SK-N-MC (cell line): Measurements from ENCODE around the gene ZNF385B.

Experiments used
- DNase-seq: peaks from one replicate; pipeline ENCODE4 v3.0.0-alpha.2; 2011; ENCODE audit warnings: low read depth, low spot score
- H3K27ac ChIP-seq: fragments of 200-600 bp; sonication (generic); 2 replicates; pipeline ENCODE4 v1.5.1; 2016; ENCODE audit warnings: mixed run types
- H3K36me3 ChIP-seq: fragments of 200-600 bp; sonication (generic); 2 replicates; pipeline ENCODE4 v1.6.1; 2017; ENCODE audit warnings: antibody characterized with exemption, low read length, mixed read lengths; ENCODE audit not compliant: insufficient read depth
- H3K4me3 ChIP-seq: fragments of 200-600 bp; sonication (generic); 2 replicates; pipeline ENCODE4 v1.5.1; 2016
- H3K9ac ChIP-seq: fragments of 200-600 bp; sonication (generic); 2 replicates; pipeline ENCODE4 v1.8.0; 2017; ENCODE audit warnings: mixed run types, mixed read lengths; ENCODE audit not compliant: insufficient read length
- H3K9me3 ChIP-seq: fragments of 200-600 bp; sonication (generic); 2 replicates; pipeline ENCODE4 v1.6.1; 2017; ENCODE audit warnings: low read depth, mild to moderate bottlenecking, antibody characterized with exemption, low read length, moderate library complexity, mixed read lengths
- EZH2 ChIP-seq: fragments of 200-600 bp; sonication (generic); IDR thresholded peaks from one replicate; pipeline ENCODE4 v1.6.1; 2017; ENCODE audit warnings: antibody characterized with exemption
- FOXP2 ChIP-seq: optimal IDR thresholded peaks from 2 replicates; pipeline ENCODE3; 2011; ENCODE audit warnings: mild to moderate bottlenecking, moderate library complexity; ENCODE audit not compliant: insufficient read depth; ENCODE audit errors: extremely low read length, control extremely low read depth
- POLR2AphosphoS5 ChIP-seq: IDR thresholded peaks from 2 replicates; pipeline ENCODE4 v1.6.1; 2012; ENCODE audit warnings: mild to moderate bottlenecking, low read depth, low read length, borderline replicate concordance

ZNF385B gene

DNA sequence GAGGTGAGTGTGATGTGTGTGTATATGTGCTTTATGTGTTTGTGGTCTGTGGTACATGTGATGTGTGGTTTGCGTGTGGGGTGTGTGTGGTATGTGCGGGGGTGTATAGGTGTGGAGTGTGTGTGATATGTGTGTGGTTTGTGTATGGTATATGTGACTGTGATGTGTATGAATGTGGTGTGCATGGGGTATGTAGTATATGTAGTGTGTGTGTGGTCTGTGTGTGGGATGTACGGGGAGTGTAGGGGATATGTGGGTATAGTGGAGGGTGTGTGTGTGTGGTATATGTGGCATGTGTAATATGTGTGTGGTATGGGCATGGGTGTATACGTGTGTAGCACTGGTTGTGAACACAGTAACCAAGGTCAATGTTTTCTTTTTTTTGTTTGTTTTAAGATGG lies 87.4 kb downstream of the ZNF385B start:
- Histone ChIP-seq H3K9ac (no peak overlapping the region), H3K9me3 (no peaks in the 10 kb centered on the region), H3K4me3 (no peak overlapping the region), H3K36me3 (no peaks in the 10 kb centered on the region), H3K27ac (no peak overlapping the region)
- TF ChIP-seq POLR2AphosphoS5: no peak
- TF ChIP-seq EZH2: no peak
- TF ChIP-seq FOXP2: no peak
- DNase-seq: no peak

DNA sequence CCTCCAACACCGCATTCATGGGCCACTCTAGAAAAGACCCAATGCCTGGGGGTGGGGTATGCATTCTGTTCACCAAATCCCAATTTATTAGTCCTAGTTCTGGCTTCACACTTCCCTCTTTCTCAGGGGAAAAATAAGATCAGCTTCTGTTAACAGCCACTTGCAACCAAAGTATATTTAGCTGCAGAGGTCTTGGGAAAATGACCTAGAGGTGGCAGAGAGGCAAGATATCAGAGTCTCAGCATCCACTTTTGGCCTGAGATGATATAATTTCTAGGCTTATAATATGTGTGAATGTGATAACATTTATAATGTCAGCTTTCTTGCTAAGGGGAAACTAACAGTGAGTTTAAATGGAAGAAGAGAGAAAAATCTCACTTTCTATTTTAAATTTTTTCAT lies 89.1 kb downstream of the ZNF385B start:
- no peak overlapping the region for H3K9ac ChIP-seq
- H3K9me3 ChIP-seq: no peaks in the 10 kb centered on the region
- no peaks in the 10 kb centered on the region for H3K36me3 ChIP-seq

DNA sequence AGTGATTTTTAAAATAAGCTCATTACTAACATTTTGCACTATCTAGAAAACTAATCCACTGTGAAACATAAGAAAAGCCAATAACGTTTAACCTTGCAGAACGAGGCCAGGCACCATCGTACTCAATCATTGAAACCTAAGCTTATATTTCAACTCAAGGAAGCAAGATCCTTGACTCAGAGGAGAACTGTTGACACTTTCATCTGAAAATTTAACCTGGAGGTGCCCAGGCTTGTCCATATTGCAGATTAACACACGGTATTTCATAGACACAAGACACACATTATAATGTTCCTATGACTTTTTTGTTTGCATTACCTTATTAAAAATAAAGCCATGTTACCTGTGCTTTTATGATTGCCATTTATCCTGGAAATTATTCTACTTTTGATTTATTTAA lies 89.6 kb downstream of the ZNF385B start:
- Histone ChIP-seq H3K27ac (no peak overlapping the region), H3K36me3 (no peaks in the 10 kb centered on the region), H3K9me3 (no peaks in the 10 kb centered on the region), H3K9ac (no peak overlapping the region), H3K4me3 (no peak overlapping the region)
- no peak for DNase-seq
- TF ChIP-seq EZH2 (no peak), FOXP2 (no peak), POLR2AphosphoS5 (no peak)

More for the DNA sequence above, 89.1 kb downstream of the ZNF385B start:
- H3K27ac ChIP-seq: no peak overlapping the region
- DNase-seq: no peak
- H3K4me3 ChIP-seq: no peak overlapping the region
- TF ChIP-seq POLR2AphosphoS5 (no peak), EZH2 (no peak), FOXP2 (no peak)

DNA sequence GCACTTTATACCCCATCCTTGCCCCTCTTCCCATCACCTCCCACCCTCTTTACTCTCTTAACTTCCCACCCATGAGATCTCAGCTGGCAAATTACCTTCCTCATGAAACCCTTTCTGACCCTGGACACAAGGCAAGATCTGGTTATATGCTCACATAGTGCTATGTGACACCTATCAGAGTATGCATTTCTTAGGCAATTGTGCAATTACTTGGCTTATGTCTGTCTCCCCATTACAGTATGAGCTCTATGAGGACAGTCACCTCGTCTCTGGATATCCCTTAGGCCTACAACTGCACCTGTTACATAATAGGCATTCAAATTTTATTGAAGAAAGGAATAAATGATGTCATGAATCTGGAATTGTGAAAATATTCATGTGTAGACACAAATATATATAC lies 91.4 kb downstream of the ZNF385B start:
- DNase-seq: no peak
- no peak for TF ChIP-seq EZH2
- no peak for TF ChIP-seq POLR2AphosphoS5
- TF ChIP-seq FOXP2: no peak
- H3K27ac ChIP-seq: no peak overlapping the region
- H3K4me3 ChIP-seq: no peak overlapping the region
- no peaks in the 10 kb centered on the region for H3K36me3 ChIP-seq
- no peaks in the 10 kb centered on the region for H3K9me3 ChIP-seq
- no peak overlapping the region for H3K9ac ChIP-seq

DNA sequence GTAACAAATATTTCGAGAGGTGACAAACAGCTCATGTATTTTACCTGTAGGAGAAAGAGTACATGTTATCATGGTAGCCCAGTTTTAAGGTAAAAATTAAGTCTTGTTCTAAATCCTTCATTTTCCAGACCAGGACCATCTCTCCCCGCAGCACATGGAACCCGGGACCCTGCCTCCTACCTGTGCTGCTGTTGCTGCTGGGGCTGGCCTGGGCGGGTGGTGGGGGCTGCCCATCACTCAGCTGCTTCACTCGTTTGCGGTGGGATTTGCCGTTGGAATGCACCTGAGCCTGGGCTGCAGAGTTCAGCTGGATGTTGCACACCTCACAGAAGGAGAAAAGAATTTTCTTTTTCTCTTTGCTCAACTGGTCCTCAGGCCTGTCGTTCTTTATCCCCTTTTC lies 92.1 kb downstream of the ZNF385B start:
- Histone ChIP-seq H3K4me3 (no peak overlapping the region), H3K9me3 (no peaks in the 10 kb centered on the region), H3K36me3 (no peaks in the 10 kb centered on the region), H3K27ac (no peak overlapping the region), H3K9ac (no peak overlapping the region)
- TF ChIP-seq POLR2AphosphoS5 (no peak), EZH2 (no peak), FOXP2 (no peak)
- DNase-seq: no peak

DNA sequence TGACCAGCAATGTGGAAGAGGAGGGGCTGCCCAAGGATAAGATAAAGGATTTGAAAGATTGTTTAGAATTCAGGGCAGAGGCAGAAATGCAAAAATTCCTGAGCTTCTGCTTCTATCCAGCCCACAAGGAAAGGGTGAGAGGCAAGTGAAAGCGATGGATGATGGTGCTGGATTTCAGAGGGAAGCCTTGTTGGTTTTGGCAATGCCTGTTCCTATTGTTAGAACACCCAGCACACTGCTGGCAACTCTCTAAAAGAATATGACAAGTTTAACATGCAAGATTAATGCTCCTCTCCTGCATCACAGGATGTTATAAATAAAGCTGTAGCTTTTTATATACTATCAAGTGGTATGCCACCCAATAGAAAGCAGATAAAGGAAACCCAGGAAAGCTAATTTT lies 92.6 kb downstream of the ZNF385B start:
- TF ChIP-seq FOXP2 (no peak), POLR2AphosphoS5 (no peak), EZH2 (no peak)
- no peak overlapping the region for H3K9ac ChIP-seq
- no peaks in the 10 kb centered on the region for H3K9me3 ChIP-seq
- no peak overlapping the region for H3K27ac ChIP-seq
- H3K4me3 ChIP-seq: no peak overlapping the region
- no peak for DNase-seq
- no peaks in the 10 kb centered on the region for H3K36me3 ChIP-seq

DNA sequence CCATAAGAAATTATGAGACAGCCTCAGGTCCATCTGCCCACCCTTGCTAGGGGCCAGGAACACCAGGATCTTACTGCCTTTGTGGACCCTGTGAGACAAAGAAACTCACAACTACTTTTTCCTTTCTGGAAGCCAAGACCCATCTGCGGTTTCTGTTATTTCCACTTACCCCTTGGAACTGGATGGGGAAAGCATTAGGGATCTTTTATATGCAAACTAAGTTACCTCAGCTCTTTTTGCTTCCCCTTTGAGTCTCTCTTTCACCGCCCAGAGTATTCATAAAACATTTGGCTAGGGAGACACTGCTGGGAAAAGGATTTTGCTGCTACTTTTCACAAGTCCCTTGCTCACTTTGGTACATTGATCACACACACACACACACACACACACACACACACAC lies 95.7 kb downstream of the ZNF385B start:
- no peak overlapping the region for H3K27ac ChIP-seq
- H3K36me3 ChIP-seq: no peaks in the 10 kb centered on the region
- H3K9me3 ChIP-seq: no peaks in the 10 kb centered on the region
- H3K4me3 ChIP-seq: no peak overlapping the region
- H3K9ac ChIP-seq: no peak overlapping the region
- DNase-seq: no peak
- no peak for TF ChIP-seq FOXP2
- no peak for TF ChIP-seq EZH2
- no peak for TF ChIP-seq POLR2AphosphoS5

DNA sequence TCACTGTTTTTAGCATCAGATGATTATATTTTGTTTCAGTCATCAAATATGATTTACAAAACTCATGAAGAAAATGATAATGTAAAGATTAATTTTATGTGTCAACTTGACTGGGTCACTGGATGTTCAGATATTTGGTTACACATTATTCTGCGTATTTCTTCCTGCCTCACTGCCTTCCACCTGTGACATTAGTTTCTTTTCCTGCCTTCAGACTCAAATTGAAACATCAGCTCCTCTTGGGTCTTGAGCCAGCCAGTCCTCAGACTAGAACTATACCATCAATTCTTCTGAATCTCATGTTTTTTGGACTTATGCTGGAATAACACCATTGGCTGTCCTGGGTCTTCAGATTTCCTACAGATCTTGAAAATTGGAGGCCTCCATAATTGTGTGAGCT lies 96.7 kb downstream of the ZNF385B start:
- Histone ChIP-seq H3K36me3 (no peaks in the 10 kb centered on the region), H3K9me3 (no peaks in the 10 kb centered on the region)
- no peak for TF ChIP-seq FOXP2
- no peak for TF ChIP-seq POLR2AphosphoS5
- no peak for TF ChIP-seq EZH2

DNA sequence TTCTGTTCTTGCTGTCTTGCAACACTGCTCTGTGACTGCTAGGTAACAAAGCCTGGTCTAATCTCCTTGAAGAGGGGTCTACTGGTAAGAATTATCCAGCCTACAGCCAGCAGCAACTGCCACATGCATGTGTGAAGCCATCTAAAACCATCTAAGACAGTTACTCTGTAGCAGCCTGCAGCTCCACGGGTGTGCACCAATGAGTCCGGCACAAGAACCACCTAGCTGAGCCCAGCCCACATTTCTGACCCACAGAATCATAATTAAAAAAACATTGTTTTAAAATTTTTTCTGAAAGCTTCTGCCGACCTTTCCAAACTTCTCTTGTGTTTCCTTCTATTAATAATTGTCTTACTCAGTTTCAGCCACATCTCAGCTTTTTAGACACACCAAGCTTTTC lies 102.8 kb downstream of the ZNF385B start:
- H3K27ac ChIP-seq: no peak overlapping the region

More for the DNA sequence above, 96.7 kb downstream of the ZNF385B start:
- no peak for DNase-seq
- no peak overlapping the region for H3K9ac ChIP-seq
- H3K4me3 ChIP-seq: no peak overlapping the region
- H3K27ac ChIP-seq: no peak overlapping the region

More for the DNA sequence above, 102.8 kb downstream of the ZNF385B start:
- Histone ChIP-seq H3K9ac (no peak overlapping the region), H3K36me3 (no peaks in the 10 kb centered on the region), H3K4me3 (no peak overlapping the region), H3K9me3 (no peaks in the 10 kb centered on the region)
- no peak for DNase-seq
- TF ChIP-seq EZH2: no peak
- TF ChIP-seq POLR2AphosphoS5: no peak
- no peak for TF ChIP-seq FOXP2
